ENCODE data around the gene MMP20.
"Not testable (repeated sequence)": the region's sequence is repeated elsewhere in the genome, so short reads cannot be mapped to it uniquely, and the experiment has no call there.

Gene MMP20

DNA sequence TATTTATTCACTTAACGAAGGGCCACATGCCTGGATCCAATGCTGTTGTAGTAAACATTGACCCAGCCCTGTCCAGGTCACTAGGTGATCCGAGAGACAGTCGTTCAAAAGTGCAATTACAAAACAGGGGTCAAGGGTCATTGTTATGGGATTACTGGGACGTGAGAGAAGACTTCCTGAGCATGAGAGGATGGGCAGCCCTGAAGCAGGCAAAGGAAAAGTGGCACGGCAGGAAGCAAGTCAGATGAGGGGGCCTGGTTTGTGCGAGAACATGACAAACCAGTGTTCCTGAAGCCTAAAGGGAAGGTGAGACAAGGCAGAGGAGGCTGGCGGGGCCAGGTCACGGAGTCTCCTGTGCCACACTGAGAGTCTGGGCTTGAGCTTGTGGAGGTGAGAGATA lies 15.8 kb upstream of the MMP20 start:
- H3K27ac ChIP-seq (ENCODE audit: low read depth, low read length): no peak overlapping the region
- H3K4me3 ChIP-seq (ENCODE audit: low read length): no peak overlapping the region
- H3K27me3 ChIP-seq (ENCODE audit: control insufficient read depth, insufficient read depth, low read length): no peaks in the 10 kb centered on the region

DNA sequence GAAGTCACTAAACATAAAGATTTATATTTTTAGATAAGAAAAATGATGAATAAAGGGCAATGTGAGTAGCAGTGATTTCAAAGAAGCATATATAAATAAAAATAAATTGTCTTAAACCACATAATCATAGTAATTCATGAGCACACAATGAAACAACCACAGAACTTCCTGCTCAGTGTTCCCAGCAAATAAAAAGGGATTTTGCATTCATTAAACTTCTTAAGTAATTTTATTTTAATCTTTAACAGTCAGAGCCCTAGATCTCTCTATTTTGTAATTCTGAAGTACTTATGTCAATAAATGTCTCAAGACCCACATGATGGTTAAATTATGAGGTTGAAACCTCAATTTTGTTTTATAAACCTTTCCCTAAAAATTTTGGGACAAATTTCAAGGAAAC lies 14.5 kb upstream of the MMP20 start:
- Histone ChIP-seq H3K9ac (ENCODE audit: low read length) (no peak overlapping the region), H3K27ac (ENCODE audit: low read depth, low read length) (no peak overlapping the region), H3K27me3 (ENCODE audit: control insufficient read depth, insufficient read depth, low read length) (no peaks in the 10 kb centered on the region), H3K36me3 (ENCODE audit: control insufficient read depth, insufficient read depth, low read length) (no peaks in the 10 kb centered on the region), H3K4me3 (ENCODE audit: low read length) (no peak overlapping the region), H3K4me1 (ENCODE audit: control insufficient read depth, insufficient read depth, low read length) (no peaks in the 10 kb centered on the region)

More for the DNA sequence above, 15.8 kb upstream of the MMP20 start:
- Histone ChIP-seq H3K4me1 (ENCODE audit: control insufficient read depth, insufficient read depth, low read length) (no peaks in the 10 kb centered on the region), H3K9ac (ENCODE audit: low read length) (no peak overlapping the region), H3K36me3 (ENCODE audit: control insufficient read depth, insufficient read depth, low read length) (no peaks in the 10 kb centered on the region)

DNA sequence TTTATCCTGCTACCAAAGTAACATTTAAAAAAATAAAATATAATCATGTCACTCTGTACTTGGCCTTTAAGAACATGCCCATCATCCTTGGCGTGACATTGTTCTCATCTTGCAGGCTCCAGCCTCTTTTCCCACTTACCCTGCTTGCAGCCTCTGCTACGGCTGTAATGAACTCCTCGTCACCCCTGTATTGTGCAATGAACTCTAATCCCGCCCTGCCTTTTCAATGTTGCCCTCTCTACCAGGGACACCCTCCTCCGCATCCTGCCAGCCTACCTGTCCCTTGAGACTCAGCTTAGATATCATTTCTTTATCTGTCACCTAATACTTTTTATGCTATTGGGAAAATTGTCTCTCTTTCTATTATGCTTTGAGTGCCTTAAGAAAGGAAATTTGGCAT lies 12.6 kb upstream of the MMP20 start:
- Histone ChIP-seq H3K36me3 (ENCODE audit: control insufficient read depth, insufficient read depth, low read length) (no peaks in the 10 kb centered on the region), H3K9ac (ENCODE audit: low read length) (no peak overlapping the region), H3K4me3 (ENCODE audit: low read length) (no peak overlapping the region), H3K4me1 (ENCODE audit: control insufficient read depth, insufficient read depth, low read length) (no peaks in the 10 kb centered on the region), H3K27me3 (ENCODE audit: control insufficient read depth, insufficient read depth, low read length) (no peaks in the 10 kb centered on the region), H3K27ac (ENCODE audit: low read depth, low read length) (no peak overlapping the region)

DNA sequence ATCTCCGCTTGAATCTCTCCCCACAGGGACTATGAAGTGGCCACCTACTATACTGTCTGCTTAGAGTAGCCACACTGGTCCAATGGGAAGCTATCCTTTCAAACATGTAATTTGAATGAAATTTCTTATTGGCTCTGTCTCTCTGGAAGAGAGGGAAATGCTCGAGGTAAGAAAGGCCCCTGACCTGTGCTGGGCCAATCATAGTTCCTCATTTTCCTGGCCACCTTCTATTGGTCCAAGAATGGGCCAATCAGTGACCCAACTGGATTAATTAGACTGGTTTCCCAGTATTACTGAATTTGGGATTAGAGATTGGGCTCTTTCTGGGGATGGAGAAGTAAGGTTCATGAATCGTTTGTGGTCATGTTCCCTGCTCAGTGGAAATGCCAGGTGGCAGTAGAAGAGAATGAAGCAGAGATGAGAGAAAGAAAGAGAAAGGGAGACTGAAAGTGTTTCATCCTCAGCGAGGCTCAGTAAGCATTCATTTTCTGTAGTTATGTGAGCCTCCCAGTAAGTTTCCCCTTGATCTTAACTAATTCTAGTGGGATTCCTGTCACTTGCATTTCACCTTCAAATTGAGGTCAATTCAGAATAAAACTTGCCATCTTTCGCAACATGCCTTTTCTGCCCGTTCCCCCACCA lies 8.4 kb upstream of the MMP20 start:
- no peak overlapping the region for H3K9ac ChIP-seq (ENCODE audit: low read length)
- no peaks in the 10 kb centered on the region for H3K36me3 ChIP-seq (ENCODE audit: control insufficient read depth, insufficient read depth, low read length)
- H3K4me1 ChIP-seq (ENCODE audit: control insufficient read depth, insufficient read depth, low read length): no peaks in the 10 kb centered on the region
- H3K4me3 ChIP-seq (ENCODE audit: low read length): no peak overlapping the region
- H3K27me3 ChIP-seq (ENCODE audit: control insufficient read depth, insufficient read depth, low read length): no peaks in the 10 kb centered on the region
- no peak overlapping the region for H3K27ac ChIP-seq (ENCODE audit: low read depth, low read length)

DNA sequence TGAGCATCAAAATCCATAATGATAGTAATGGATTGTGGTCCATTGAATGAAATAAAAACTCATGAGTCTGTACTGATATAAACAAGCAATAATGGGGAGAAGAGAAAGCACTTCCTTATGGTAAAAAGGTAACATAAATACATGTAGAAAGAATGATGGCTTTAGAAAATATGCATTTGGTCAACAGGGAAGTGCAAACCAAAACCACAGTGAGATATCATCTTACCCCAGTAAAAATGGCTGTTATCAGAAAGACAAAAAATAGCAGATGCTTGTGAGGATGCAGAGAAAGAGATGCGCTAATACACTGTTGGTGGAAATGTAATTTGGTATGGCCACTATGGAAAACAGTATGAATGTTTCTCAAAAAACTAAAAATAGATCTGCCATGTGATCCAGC lies 6.9 kb upstream of the MMP20 start:
- Histone ChIP-seq H3K4me3 (ENCODE audit: low read length) (no peak overlapping the region), H3K27ac (ENCODE audit: low read depth, low read length) (no peak overlapping the region), H3K4me1 (ENCODE audit: control insufficient read depth, insufficient read depth, low read length) (no peaks in the 10 kb centered on the region), H3K36me3 (ENCODE audit: control insufficient read depth, insufficient read depth, low read length) (no peaks in the 10 kb centered on the region), H3K27me3 (ENCODE audit: control insufficient read depth, insufficient read depth, low read length) (no peaks in the 10 kb centered on the region), H3K9ac (ENCODE audit: low read length) (no peak overlapping the region)

DNA sequence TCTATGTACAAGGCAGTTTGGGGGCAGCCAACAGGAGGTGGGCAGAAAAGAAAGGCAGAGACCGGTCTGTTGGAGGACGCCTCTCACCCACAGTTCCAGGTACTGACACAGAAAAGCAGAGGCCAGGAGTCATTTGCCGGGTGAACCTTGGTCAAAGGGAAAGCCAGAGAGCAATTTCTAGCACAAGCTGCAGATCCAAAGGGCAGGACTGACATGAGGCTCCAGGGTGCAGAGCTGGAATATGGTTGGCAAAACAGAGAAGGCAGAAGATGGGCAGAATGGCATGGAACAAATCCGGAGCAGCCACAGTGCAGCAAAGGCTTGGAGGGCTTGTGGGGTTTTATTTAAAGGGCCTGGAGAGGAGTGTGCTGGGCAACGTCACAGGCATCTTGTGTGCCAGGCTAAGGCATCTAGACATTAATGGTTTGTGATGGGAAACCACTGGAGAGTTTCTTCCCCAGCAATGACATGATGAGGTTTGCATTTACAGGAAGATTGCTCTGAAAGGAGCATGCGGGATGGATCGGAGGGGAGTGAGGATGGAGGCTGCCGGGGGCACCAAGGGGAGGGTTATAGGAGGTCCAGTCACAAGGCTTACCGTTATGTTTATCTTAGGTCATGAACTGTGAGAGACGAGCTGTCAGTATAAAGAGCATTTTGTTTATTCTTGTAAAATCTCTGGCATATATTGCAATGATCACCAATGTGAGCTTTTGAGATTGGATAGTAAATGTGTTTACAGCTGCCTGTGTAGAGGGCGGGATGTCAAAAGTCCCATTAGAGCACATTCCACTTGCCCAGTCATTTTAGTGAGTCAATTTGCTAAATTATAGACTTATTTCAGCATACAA lies 5.7 kb upstream of the MMP20 start:
- Histone ChIP-seq H3K36me3 (ENCODE audit: control insufficient read depth, insufficient read depth, low read length) (no peaks in the 10 kb centered on the region), H3K9ac (ENCODE audit: low read length) (no peak overlapping the region), H3K27me3 (ENCODE audit: control insufficient read depth, insufficient read depth, low read length) (no peaks in the 10 kb centered on the region), H3K4me1 (ENCODE audit: control insufficient read depth, insufficient read depth, low read length) (no peaks in the 10 kb centered on the region), H3K4me3 (ENCODE audit: low read length) (no peak overlapping the region), H3K27ac (ENCODE audit: low read depth, low read length) (no peak overlapping the region)

- not testable (repeated sequence) for H3K27me3 ChIP-seq (ENCODE audit: control insufficient read depth, insufficient read depth, low read length); H3K4me3 ChIP-seq (ENCODE audit: low read length); H3K36me3 ChIP-seq (ENCODE audit: control insufficient read depth, insufficient read depth, low read length); H3K27ac ChIP-seq (ENCODE audit: low read depth, low read length); H3K4me1 ChIP-seq (ENCODE audit: control insufficient read depth, insufficient read depth, low read length); H3K9ac ChIP-seq (ENCODE audit: low read length)
Measured at GRCh38 chr11:102629908-102630307, 4.8 kb upstream of the MMP20 start.

GRCh38 chr11:102626676-102627075 lies 1.5 kb upstream of the MMP20 start:
- no peaks in the 10 kb centered on the region for H3K27me3 ChIP-seq (ENCODE audit: control insufficient read depth, insufficient read depth, low read length)
- no peak overlapping the region for H3K27ac ChIP-seq (ENCODE audit: low read depth, low read length)
- no peaks in the 10 kb centered on the region for H3K36me3 ChIP-seq (ENCODE audit: control insufficient read depth, insufficient read depth, low read length)
- H3K9ac ChIP-seq (ENCODE audit: low read length): no peak overlapping the region
- H3K4me1 ChIP-seq (ENCODE audit: control insufficient read depth, insufficient read depth, low read length): no peaks in the 10 kb centered on the region
- H3K4me3 ChIP-seq (ENCODE audit: low read length): no peak overlapping the region

GRCh38 chr11:102623998-102624397 lies 1.1 kb downstream of the MMP20 start:
- H3K4me1 ChIP-seq (ENCODE audit: control insufficient read depth, insufficient read depth, low read length): no peaks in the 10 kb centered on the region
- no peaks in the 10 kb centered on the region for H3K27me3 ChIP-seq (ENCODE audit: control insufficient read depth, insufficient read depth, low read length)
- H3K9ac ChIP-seq (ENCODE audit: low read length): no peak overlapping the region
- H3K4me3 ChIP-seq (ENCODE audit: low read length): no peak overlapping the region
- no peaks in the 10 kb centered on the region for H3K36me3 ChIP-seq (ENCODE audit: control insufficient read depth, insufficient read depth, low read length)
- no peak overlapping the region for H3K27ac ChIP-seq (ENCODE audit: low read depth, low read length)

GRCh38 chr11:102623128-102623527 lies 2.0 kb downstream of the MMP20 start:
- Histone ChIP-seq H3K4me3 (ENCODE audit: low read length) (no peak overlapping the region), H3K4me1 (ENCODE audit: control insufficient read depth, insufficient read depth, low read length) (no peaks in the 10 kb centered on the region), H3K27me3 (ENCODE audit: control insufficient read depth, insufficient read depth, low read length) (no peaks in the 10 kb centered on the region), H3K27ac (ENCODE audit: low read depth, low read length) (no peak overlapping the region), H3K36me3 (ENCODE audit: control insufficient read depth, insufficient read depth, low read length) (no peaks in the 10 kb centered on the region), H3K9ac (ENCODE audit: low read length) (no peak overlapping the region)

- Histone ChIP-seq H3K27ac (ENCODE audit: low read depth, low read length) (no peak overlapping the region), H3K4me1 (ENCODE audit: control insufficient read depth, insufficient read depth, low read length) (no peaks in the 10 kb centered on the region), H3K27me3 (ENCODE audit: control insufficient read depth, insufficient read depth, low read length) (no peaks in the 10 kb centered on the region), H3K9ac (ENCODE audit: low read length) (no peak overlapping the region), H3K4me3 (ENCODE audit: low read length) (no peak overlapping the region), H3K36me3 (ENCODE audit: control insufficient read depth, insufficient read depth, low read length) (no peaks in the 10 kb centered on the region)
Measured at GRCh38 chr11:102622258-102622657, 2.9 kb downstream of the MMP20 start.

DNA sequence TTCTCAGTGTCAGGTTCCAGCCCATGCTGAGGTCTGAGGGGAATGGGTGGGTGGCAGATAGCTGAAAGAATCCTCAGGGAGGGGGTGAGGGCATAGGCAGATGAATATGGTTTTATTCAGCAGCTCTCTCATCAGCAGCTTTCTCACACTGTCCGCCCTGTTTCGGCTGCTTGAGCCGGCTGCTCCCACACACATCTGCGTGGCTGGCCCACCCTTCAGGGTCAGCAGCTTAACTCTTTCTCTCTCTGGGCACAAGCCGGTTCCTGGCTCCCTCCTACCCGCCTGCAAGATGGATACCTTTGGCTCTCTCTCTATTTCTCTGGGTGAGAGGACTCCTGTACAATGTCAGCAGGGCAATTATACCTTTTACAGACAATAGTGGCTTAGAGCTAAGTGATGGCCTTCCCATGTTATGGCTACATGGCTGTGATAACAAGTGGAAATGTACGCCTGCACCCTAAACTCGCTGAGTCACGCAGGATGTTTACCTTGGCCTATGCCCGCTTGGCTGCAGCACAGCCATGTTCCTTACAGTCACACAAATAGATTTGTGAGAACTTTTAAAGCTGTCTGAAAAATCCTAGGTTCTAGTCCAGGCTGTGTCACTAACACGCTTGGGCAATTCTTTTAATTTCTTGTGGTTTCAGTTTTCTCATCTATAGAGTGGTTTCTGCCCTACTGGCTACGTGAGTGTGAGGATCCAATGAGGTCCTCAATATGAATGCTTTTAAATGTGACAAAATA lies 4.1 kb downstream of the MMP20 start:
- no peaks in the 10 kb centered on the region for H3K36me3 ChIP-seq (ENCODE audit: control insufficient read depth, insufficient read depth, low read length)
- H3K9ac ChIP-seq (ENCODE audit: low read length): no peak overlapping the region
- H3K27me3 ChIP-seq (ENCODE audit: control insufficient read depth, insufficient read depth, low read length): no peaks in the 10 kb centered on the region
- H3K4me1 ChIP-seq (ENCODE audit: control insufficient read depth, insufficient read depth, low read length): no peaks in the 10 kb centered on the region
- no peak overlapping the region for H3K4me3 ChIP-seq (ENCODE audit: low read length)
- no peak overlapping the region for H3K27ac ChIP-seq (ENCODE audit: low read depth, low read length)
